Forelimb muscle (tissue), 1 donor: Measurements from ENCODE around the gene DNAJA3. TPM values are rescaled to one million over a fixed set of nuclear protein-coding genes. Genes with fewer than 3 reads are reported as not detected.
"Not testable (repeated sequence)": the region's sequence is repeated elsewhere in the genome, so short reads cannot be mapped to it uniquely, and the experiment has no call there.

Experiments
- DNase-seq: peaks from one replicate; pipeline ENCODE4 v3.0.0-alpha.2; 2013; ENCODE audit warnings: low read depth
- polyA plus RNA-seq: library from polyadenylated mRNA; unstranded; fragments of 120-200 nt; gene quantifications from one replicate; pipeline ENCODE4 v1.2.1, GENCODE V29; 2013; ENCODE audit not compliant: insufficient read length

DNAJA3 gene
- polyA plus RNA-seq, 1 donor, result 29.6 TPM

DNA sequence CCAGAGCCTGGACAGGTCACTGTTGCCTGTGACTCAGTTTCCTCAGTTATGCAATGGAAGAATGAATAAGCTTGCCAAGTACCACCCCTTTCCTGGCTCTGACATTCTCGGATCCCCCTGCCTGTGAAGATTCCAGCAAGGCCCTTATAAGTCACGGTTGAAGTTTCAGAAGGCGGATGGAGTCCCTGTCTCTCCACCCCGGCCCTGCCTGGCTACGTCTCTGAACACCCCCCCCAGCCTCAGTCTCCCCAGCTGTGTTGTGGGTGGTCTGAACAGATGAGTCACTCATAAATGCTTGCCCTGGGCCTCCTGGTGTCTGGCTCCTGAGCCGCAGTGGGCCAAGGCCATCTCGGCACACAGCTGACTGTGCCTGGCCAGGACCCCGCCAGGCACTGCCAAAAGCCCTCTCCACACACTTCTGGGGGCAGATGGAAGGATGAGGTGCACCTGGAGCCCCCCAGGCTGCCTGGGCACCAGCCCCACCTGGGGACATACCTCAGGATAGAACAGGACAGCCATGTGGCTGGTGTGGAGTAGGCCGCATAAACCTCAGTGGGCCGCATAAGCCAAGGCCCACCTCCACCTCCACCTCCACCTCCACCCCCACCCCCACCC lies 38.6 kb upstream of the DNAJA3 start:
- no peak for DNase-seq

DNA sequence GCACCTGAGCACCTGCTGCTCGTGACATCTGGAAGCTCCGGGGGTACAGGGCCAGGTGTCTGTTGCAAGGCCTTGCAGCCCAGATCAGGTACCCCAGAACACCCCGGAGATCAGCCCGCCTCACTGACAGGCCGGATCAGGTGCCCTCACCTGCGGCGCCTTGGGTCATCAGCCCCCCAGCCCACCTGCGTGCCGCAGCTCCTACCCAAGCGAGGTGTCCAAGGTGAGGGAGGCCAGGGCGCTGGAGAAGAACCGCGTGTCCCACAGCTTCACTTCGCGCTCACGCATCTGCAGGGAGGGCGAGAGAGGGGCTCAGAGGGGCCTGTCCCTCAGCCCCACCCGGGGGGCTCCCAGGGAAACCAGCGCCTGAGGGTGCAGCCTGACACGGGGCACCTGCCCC lies 37.9 kb upstream of the DNAJA3 start:
- no peak for DNase-seq

- DNase-seq, result no peak
These were observed 37.2 kb upstream of the DNAJA3 start for GRCh38 chr16:4388271-4389021.

- no peak for DNase-seq
These were observed 36.4 kb upstream of the DNAJA3 start for GRCh38 chr16:4389051-4389955.

- DNase-seq, result no peak
These were observed 35.1 kb upstream of the DNAJA3 start for GRCh38 chr16:4390266-4391260.

DNA sequence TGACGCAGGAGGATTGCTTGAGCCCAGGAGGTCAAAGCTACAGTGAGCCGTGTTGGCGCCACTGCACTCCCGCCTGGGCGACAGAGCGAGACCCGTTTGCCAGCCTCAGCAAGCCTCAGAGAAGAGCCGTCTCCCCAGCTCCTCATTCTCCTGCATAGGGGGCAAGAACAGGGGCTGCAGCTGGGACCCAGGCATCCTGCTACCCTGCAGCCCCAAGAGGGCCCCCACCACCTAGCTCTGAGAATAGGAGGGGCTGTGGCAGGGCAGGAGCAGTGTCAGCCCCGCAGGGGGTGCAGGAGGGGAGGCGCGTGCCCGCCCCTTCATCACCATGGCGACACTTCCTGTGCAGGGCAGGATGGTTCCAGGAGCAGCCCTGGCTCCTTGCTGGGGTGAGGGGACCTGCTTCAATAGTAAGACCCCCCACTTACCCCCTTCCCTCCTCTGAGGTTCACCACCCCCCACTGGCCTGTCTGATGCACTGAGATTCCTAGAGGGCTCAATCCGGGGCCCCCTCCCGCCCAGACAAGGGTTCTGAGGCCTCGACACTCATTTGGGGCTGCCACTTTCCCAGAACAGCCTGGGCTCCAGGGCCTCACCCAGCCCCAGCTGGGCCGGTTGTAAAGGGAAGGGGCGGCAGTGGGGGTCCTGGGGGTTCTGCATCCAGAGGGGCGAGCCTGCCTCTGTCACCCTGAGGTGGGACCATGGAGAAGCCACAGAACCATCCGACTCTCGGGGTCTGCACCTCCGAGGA lies 33.9 kb upstream of the DNAJA3 start:
- no peak for DNase-seq

DNA sequence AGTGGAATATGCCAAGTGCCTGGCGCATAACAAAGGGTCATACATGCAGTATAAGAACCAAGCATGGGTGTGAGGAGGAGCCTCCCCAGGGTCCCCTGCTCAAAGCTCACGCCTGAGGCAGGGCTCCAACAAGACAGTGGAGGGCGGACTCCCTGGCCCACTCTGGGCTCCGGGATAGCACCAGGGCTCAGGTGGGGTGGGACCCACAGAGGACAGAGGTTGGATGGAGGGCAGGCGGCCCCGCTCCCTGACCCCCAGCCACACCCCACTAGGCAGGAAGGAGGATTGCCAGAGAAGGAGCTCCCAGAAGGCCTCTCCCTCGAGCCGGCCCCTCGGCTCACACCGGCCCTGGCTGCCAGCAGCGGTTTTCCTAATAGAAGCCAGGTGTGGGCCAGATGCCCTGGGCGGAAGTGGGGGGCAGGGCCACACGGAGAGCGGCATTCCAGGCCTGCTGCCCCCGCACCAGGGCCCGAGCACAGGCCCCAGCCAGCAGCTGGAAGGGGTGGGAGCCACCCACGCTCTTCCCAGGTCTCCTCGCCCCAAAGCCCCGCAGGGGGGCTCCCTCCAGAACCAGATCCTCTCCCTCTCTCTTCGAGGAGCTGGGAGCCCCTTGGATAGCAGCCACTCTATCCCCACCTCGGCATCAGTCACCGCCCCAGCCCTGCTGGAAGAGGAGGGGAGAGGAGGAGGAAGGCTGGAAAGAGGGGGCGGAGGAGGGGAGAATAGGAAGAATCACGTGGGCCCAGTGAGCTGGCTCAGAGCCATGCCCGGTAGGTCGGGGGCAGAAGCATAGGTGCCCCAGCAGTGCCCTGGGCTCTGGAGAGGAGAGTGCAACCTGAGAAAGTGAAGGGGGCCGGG lies 33.1 kb upstream of the DNAJA3 start:
- no peak for DNase-seq

GRCh38 chr16:4393240-4393600 lies 32.4 kb upstream of the DNAJA3 start:
- DNase-seq, result no peak

DNA sequence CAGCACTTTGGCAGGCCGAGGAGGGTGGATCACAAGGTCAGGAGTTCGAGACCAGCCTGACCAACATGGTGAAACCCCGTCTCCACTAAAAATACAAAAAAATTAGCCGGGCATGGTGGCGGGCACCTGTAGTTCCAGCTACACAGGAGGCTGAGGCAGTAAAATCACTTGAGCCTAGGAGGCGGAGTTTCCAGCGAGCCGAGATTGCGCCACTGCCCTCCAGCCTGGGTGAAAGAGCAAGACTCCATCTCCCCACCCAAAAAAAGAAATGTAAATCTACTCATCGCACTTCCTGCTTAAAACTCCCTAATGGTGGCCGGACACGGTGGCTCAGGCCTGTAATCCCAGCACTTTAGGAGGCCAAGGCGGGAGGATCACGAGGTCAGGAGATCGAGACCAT lies 31.8 kb upstream of the DNAJA3 start:
- DNase-seq, result not testable (repeated sequence)

DNA sequence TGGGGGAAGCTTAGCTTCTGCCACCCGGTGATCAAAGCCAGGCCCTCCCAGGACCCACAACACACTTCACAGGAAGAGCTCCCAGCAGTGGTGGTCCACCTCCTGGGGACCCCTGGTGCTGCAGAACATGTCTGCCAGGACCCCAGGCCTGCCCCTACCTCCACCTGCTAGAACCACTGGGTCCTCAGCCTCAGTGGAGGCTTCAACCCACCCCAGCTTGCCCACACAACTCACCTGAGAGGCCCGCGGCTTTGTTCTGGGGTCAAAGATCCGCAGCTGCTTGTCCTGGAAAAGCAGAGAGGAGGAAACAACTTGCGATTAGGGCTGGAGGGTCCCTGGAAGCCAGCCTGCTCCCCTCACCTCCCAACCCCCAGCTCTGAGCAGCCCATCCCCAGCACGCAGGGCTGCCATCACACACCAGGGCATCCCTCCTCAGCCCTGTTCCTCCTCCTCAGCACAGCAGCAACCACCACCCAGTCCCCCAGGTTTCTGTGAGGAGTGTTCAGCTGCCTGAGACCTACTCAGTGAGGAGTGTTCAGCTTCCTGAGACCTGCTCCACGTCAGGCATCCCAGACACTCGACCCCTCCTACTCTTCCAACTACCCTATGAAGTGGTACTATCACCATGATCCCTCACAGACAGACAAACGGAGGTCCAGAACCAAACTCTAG lies 30.5 kb upstream of the DNAJA3 start:
- DNase-seq, result no peak

- no peak for DNase-seq
These were observed 26.5 kb upstream of the DNAJA3 start for GRCh38 chr16:4399001-4399730.

DNA sequence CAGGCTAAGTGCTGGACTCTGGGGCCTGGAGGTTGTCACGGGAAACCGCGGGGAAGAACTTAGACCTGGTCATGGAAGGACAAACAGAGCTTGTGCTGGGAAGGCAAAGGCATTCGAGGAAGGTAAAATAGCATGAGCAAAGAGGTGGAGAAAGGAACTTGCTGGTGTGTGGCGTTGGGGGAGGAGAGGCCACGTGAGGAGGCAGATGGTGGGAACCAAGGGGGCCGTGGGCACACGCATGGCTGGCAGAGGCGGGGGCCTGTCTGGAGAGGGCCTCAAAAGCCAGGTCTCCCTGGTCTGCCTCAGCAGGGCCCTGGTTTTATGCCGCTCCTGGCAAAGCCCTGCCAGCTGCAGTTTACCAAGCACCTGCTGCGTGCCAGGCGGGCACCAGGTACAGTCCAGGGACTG lies 24.6 kb upstream of the DNAJA3 start:
- DNase-seq, result no peak

- DNase-seq, result no peak
These were observed 24.2 kb upstream of the DNAJA3 start for GRCh38 chr16:4401510-4401909.

DNA sequence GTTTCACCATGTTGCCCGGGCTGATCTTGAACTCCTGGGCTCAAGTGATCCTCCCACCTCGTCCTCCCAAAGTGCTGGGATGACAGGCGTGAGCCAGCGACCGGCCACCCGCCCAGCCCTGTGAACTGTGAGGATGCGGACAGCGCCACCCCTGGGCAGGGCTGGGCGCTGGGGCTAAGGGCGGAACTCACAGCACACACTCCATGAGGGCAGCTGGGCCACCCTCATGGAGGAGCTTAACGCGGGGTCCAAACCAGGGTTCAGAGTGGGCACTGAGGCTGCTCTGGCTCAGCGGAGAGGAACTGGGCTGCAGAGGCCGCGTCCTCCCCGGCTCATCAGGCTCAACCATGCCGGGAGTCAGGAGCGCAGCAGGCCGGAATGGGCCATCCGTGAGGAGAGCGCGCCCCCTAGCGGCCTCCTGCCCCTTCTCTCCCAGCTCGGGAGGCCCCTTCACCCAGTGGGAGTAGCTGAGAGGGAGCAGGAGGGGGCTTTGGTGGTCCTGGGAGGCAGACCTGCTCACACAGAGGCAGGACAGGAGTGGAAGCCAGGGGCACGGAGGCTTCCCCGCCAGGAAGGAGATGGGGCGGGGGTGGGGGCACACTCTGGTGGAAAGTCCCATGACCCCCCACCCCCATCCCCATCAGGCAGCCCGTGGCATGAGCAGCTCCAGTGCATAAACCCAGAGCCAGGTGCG lies 23.1 kb upstream of the DNAJA3 start:
- no peak for DNase-seq

GRCh38 chr16:4403133-4403949 lies 22.3 kb upstream of the DNAJA3 start:
- no peak for DNase-seq

DNA sequence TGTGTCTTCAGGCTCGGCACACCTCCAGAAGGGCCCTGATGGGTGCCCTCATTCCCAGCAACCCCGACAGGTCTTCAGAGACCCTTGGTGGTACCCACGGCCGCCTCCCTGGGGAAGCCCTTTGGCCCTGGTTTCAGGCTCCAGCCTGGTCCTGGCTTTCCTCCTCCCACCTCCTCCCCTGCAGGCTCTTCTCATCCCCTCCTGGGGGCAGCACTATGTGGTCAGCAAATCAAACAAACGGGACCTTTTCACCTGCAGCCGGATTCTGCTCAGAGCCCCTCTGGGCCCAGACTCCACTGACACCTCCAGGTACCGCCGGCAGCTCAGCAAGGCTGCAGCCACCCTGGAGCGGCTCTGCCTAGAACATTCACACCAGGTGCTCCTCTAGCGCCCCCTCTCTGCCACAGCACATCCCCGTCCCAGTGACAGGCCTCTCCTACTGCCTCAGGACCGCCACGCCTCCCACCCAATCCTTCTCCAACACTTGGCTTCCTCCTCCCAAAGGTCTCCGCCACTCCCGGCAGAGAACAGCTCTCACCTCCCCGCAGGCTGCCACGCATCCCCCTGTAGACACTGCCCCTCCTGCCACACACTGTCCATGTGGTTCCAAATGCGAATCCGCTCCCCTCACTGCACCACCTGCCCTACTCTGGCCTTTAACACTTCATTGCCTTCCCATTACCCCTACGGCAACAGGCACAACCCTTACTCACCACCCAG lies 21.3 kb upstream of the DNAJA3 start:
- no peak for DNase-seq
